A549 treated with ZK216348 at 1 μM for 4 hours (cell line): Measurements from ENCODE around the gene TUBA1C. TPM values are rescaled to one million over a fixed set of nuclear protein-coding genes. Genes with fewer than 3 reads are reported as not detected.

Source experiments
- total RNA-seq: library from RNA; stranded (reverse); fragments of 200-300 nt; extraction: Qiagen RNA extraction; gene quantifications from 5 replicates; pipeline ENCODE4 v1.2.3, GENCODE V29; 2022; ENCODE audit warnings: low read depth

TUBA1C gene
- total RNA-seq: 1,579 to 1,817 TPM (median 1,710 TPM) in 5 replicates

DNA sequence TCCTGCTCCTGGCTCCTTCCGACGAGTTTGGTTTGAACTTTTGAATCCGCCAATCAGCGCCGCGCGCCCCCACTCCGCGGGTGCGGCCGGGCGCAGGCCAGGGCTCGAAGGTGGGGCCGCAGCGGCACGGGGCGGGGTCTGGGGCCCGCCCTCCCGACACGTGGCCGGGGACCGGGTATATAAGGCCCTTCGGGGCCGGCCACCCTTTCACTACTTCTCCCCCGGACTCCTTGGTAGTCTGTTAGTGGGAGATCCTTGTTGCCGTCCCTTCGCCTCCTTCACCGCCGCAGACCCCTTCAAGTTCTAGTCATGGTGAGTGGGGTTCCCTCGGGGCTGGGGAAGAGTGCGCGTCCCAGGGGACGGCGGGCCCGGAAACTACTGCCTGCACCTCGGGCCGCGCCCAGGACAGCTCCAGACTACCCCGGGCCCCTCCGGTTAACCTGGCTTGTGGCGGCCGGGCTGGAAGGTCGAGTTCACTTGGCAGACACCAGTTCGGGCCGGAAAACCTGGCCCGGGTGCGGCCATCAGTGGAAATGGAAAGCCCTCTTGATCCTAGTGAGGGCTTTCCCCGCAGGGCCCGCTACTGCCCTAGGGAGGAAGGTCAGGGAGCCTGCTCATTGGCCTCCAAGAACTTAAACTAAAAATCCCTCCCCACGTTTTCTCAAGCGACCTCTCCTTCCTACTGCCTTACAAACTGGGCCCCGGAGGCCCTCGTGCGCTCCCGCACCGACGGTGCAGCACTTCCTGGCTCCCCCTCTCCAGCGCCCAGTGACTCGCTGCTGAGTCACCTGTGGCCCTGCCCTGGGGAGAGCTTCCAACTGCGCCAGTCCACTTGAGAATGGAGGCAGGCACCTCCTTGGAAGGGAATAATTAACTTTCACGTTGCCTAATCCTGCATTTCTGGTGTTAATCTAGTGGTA is at the start of gene TUBA1C:
TSS of gene TUBA1C (plus strand) at position 210 of the 920 bp plus-strand sequence. CDS start at position 310, 100 bp downstream.

DNA sequence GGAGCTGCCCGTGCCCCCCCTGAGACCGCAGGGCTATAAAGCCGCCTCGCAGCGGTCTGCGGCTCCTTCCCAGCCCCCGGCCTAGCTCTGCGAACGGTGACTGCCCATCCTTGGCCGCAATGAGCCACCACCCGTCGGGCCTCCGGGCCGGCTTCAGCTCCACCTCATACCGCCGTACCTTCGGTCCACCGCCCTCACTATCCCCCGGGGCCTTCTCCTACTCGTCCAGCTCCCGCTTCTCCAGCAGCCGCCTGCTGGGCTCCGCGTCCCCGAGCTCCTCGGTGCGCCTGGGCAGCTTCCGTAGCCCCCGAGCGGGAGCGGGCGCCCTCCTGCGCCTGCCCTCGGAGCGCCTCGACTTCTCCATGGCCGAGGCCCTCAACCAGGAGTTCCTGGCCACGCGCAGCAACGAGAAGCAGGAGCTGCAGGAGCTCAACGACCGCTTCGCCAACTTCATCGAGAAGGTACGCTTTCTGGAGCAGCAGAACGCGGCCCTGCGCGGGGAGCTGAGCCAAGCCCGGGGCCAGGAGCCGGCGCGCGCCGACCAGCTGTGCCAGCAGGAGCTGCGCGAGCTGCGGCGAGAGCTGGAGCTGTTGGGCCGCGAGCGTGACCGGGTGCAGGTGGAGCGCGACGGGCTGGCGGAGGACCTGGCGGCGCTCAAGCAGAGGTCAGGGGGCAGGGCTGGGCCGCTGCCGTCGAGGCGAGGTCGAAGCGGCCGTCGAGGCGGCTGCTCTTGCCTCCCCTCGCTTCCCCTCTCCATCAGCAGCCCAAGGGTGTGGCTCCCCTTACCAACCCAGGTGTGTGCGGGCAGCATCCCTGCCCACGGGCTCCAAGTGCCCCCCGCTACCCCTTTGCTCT is 30.4 kb downstream of the TUBA1C start, which contains the start of gene PRPH:
TSS of gene PRPH (plus strand) at position 66 of the 855 bp plus-strand sequence. CDS start at position 120, 54 bp downstream.

DNA sequence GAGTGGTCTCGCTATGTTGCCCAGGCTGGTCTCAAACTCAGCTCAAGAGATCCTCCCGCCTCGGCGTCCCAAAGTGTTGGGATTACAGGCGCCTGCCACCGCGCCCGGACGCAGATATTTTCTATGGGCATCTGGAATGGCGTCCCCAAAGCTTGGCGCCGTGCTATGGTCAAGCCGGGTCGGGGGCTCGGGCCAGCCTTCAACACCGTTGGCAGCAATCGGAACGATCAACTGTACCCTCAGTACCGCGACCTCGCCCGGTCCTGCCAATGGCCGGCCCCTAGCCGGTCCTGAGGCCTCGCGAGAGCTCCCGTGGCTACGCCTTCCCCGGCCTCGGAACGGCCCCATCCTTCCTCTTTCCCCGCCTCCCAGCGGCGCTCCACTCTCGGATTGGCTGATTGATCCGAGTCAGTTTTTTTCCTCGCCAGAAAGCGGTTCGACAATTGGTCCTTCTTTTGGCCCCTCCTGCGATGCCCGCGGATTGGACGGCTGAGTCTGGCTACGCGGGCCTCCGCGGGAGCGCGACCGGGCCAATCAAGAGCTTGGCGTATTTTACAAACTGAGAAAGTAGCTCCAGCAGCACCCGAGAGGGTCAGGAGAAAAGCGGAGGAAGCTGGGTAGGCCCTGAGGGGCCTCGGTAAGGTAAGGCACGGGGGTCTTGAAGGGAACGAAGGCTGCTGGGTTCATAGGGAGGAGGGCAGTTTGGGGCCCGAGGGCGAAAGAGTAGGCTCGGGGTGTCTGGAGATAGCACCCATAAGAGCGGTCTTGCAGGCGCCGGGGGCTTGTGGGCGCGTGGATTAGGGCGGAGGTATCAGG is 58.0 kb downstream of the TUBA1C start, which contains the start of gene TROAP:
TSS of gene TROAP (plus strand) at position 548 of the 816 bp plus-strand sequence. CDS start 354 bp downstream, outside the sequence.

Other genes starting within 250 kb of the TUBA1C start
- 40.2 to 47.4 TPM (median 41.6 TPM) in 5 replicates for gene PRKAG1, start 246.3 kb upstream of the TUBA1C start, total RNA-seq
- 34.2 to 45.1 TPM (median 39.5 TPM) in 5 replicates for gene KMT2D, start 204.3 kb upstream of the TUBA1C start, total RNA-seq
- gene RHEBL1, start 195.1 kb upstream of the TUBA1C start, total RNA-seq: 2.8 to 4.8 TPM (median 4.3 TPM) in 5 replicates
- not detected in 5 replicates for gene DHH, start 170.3 kb upstream of the TUBA1C start, total RNA-seq
- gene LMBR1L, start 154.2 kb upstream of the TUBA1C start, total RNA-seq: 11.2 to 19.4 TPM (median 15.6 TPM) in 5 replicates
- gene TUBA1B, start 133.7 kb upstream of the TUBA1C start, total RNA-seq: 1,785 to 2,573 TPM (median 2,522 TPM) in 5 replicates
- 188 to 228 TPM (median 210 TPM) in 5 replicates for gene TUBA1A, start 76.0 kb upstream of the TUBA1C start, total RNA-seq
- gene PRPH, start 30.1 kb downstream of the TUBA1C start, total RNA-seq: 0.92 to 2.1 TPM (median 1.6 TPM) in 5 replicates
- gene TROAP, start 58.2 kb downstream of the TUBA1C start, total RNA-seq: 75.1 to 98.9 TPM (median 85.1 TPM) in 5 replicates
- 3.8 to 7.6 TPM (median 6.4 TPM) in 5 replicates for gene C1QL4, start 72.1 kb downstream of the TUBA1C start, total RNA-seq
- gene DNAJC22, start 81.8 kb downstream of the TUBA1C start, total RNA-seq: 15.2 to 21.5 TPM (median 21.0 TPM) in 5 replicates
- gene SPATS2, start 102.4 kb downstream of the TUBA1C start, total RNA-seq: 25.2 to 32.9 TPM (median 30.7 TPM) in 5 replicates